ENCODE measurements around the gene TPX2.
"Not testable (repeated sequence)": the region's sequence is repeated elsewhere in the genome, so short reads cannot be mapped to it uniquely, and the experiment has no call there.

TPX2 gene

GRCh38 chr20:31721408-31722256 is 17.5 kb upstream of the TPX2 start:
- no peak for DNase-seq

GRCh38 chr20:31722257-31723068 is 16.6 kb upstream of the TPX2 start, which contains the start of gene BCL2L1:
BCL2L1 (minus strand) TSS chr20:31722868; CDS start chr20:31722218, 650 bp downstream.
- peak; percentile 72 to 82 for DNase-seq

GRCh38 chr20:31723069-31723318 is 16.1 kb upstream of the TPX2 start:
- peak in 1 of 2 experiments; percentile 84 for DNase-seq

- peak; percentile 97 to 99 for DNase-seq
Measured at GRCh38 chr20:31723319-31724078, 15.6 kb upstream of the TPX2 start.

GRCh38 chr20:31731321-31731717 is 7.8 kb upstream of the TPX2 start:
- DNase-seq: no peak

- no peak for DNase-seq
Measured at GRCh38 chr20:31739550-31739977, 474 bp downstream of the TPX2 start.

GRCh38 chr20:31740208-31740607 is 1.1 kb downstream of the TPX2 start:
- DNase-seq: no peak

- DNase-seq: no peak
Measured at GRCh38 chr20:31740656-31741323, 1.7 kb downstream of the TPX2 start.

- DNase-seq: no peak
Measured at GRCh38 chr20:31746068-31746878, 7.2 kb downstream of the TPX2 start.

GRCh38 chr20:31747028-31747427 is 7.9 kb downstream of the TPX2 start:
- not testable (repeated sequence) for DNase-seq

- DNase-seq: no peak
Measured at GRCh38 chr20:31747640-31748039, 8.6 kb downstream of the TPX2 start.

- DNase-seq: no peak
Measured at GRCh38 chr20:31749223-31749622, 10.1 kb downstream of the TPX2 start.

- no peak for DNase-seq
Measured at GRCh38 chr20:31751126-31751525, 12.0 kb downstream of the TPX2 start.

- no peak for DNase-seq
Measured at GRCh38 chr20:31757254-31757653, 18.2 kb downstream of the TPX2 start.

GRCh38 chr20:31758521-31758920 is 19.4 kb downstream of the TPX2 start:
- no peak for DNase-seq

- DNase-seq: no peak
Measured at GRCh38 chr20:31758991-31759390, 19.9 kb downstream of the TPX2 start.

- DNase-seq: no peak
Measured at GRCh38 chr20:31759836-31760518, 20.9 kb downstream of the TPX2 start.

GRCh38 chr20:31760519-31761240 is 21.6 kb downstream of the TPX2 start:
- no peak for DNase-seq

- DNase-seq: no peak
Measured at GRCh38 chr20:31764641-31765305, 25.7 kb downstream of the TPX2 start.

GRCh38 chr20:31767805-31768204 is 28.7 kb downstream of the TPX2 start:
- no peak for DNase-seq

Measured in NCI-H446 (cell line).